CD4-positive, CD25-positive, alpha-beta regulatory T cell (primary cell): Measurements from ENCODE around the gene RAB28. TPM values are rescaled to one million over a fixed set of nuclear protein-coding genes. Genes with fewer than 3 reads are reported as not detected.

Experiments used
- ATAC-seq, 2 donors: fragments of 150-1000 bp; cut with Tn5 transposase; one replicate each; pipeline ENCODE4 v1.10.0; 2021; ENCODE audit warnings: low read depth in 2 of 2, moderate number of reproducible peaks in 2 of 2, moderate library complexity in 1 of 2
- DNase-seq, 3 donors: peaks; one replicate each; pipeline versions ENCODE4 v3.0.0 to v3.0.0-alpha.2; 2012 to 2022; ENCODE audit warnings: mixed read lengths in 1 of 3
- H3K27ac ChIP-seq: one replicate; pipeline ENCODE4 v1.7.0; 2013; ENCODE audit warnings: mild to moderate bottlenecking, low read length; ENCODE audit not compliant: insufficient read depth, poor library complexity, severe bottlenecking
- H3K27me3 ChIP-seq: one replicate; pipeline ENCODE4 v1.7.0; 2013; ENCODE audit warnings: low read length; ENCODE audit not compliant: control insufficient read depth, insufficient read depth
- H3K36me3 ChIP-seq: one replicate; pipeline ENCODE4 v1.7.0; 2013; ENCODE audit warnings: mild to moderate bottlenecking, low read length, moderate library complexity; ENCODE audit not compliant: control insufficient read depth, insufficient read depth
- H3K4me1 ChIP-seq: 2 replicates; pipeline ENCODE4 v1.7.0; 2013; ENCODE audit warnings: mild to moderate bottlenecking, low read length; ENCODE audit not compliant: insufficient read depth, control insufficient read depth, poor library complexity, severe bottlenecking
- H3K4me3 ChIP-seq: one replicate; pipeline ENCODE4 v1.7.0; 2013; ENCODE audit warnings: low read depth, mild to moderate bottlenecking, low read length, moderate library complexity
- H3K9me3 ChIP-seq, 2 experiments: 1 replicate in 1 of 2; 2 replicates in 1 of 2; pipeline ENCODE4 v1.7.0; 2013; ENCODE audit warnings: low read length in 2 of 2, mild to moderate bottlenecking in 1 of 2, moderate library complexity in 1 of 2; ENCODE audit not compliant: control insufficient read depth in 2 of 2
- H3K27ac Mint-ChIP-seq, 3 donors: one replicate each; pipeline ENCODE4 v1.8.0; 2020 to 2022; ENCODE audit warnings: mild to moderate bottlenecking in 3 of 3, mixed read lengths in 3 of 3, moderate library complexity in 2 of 3
- H3K27me3 Mint-ChIP-seq: one replicate; pipeline ENCODE4 v1.8.0; 2022; ENCODE audit warnings: mild to moderate bottlenecking, mixed read lengths
- H3K36me3 Mint-ChIP-seq: one replicate; pipeline ENCODE4 v1.8.0; 2020; ENCODE audit warnings: mixed read lengths
- H3K4me1 Mint-ChIP-seq, 4 donors: one replicate each; pipeline ENCODE4 v1.8.0; 2020 to 2022; ENCODE audit warnings: mixed read lengths in 4 of 4, mild to moderate bottlenecking in 1 of 4
- H3K4me3 Mint-ChIP-seq, 4 donors: one replicate each; pipeline ENCODE4 v1.8.0; 2020 to 2022; ENCODE audit warnings: mild to moderate bottlenecking in 4 of 4, mixed read lengths in 4 of 4, moderate library complexity in 3 of 4
- H3K9me3 Mint-ChIP-seq, 7 donors: one replicate each; pipeline ENCODE4 v1.8.0; 2020 to 2022; ENCODE audit warnings: mixed read lengths in 7 of 7, mild to moderate bottlenecking in 3 of 7, moderate library complexity in 2 of 7
- polyA plus RNA-seq, 4 donors: library from polyadenylated mRNA; unstranded; fragments of 300-500 nt; fragmentation: Illumina TruSeq; gene quantifications; one replicate each; pipeline ENCODE4 v1.2.3, GENCODE V29; 2021
- total RNA-seq: library from RNA; stranded (reverse); gene quantifications from one replicate; pipeline ENCODE4 v1.2.3, GENCODE V29; 2022

Gene RAB28
- total RNA-seq = 7.5 TPM
- polyA plus RNA-seq = 10 to 100 TPM; 12.2 to 18.2 (median 16.2) TPM

DNA sequence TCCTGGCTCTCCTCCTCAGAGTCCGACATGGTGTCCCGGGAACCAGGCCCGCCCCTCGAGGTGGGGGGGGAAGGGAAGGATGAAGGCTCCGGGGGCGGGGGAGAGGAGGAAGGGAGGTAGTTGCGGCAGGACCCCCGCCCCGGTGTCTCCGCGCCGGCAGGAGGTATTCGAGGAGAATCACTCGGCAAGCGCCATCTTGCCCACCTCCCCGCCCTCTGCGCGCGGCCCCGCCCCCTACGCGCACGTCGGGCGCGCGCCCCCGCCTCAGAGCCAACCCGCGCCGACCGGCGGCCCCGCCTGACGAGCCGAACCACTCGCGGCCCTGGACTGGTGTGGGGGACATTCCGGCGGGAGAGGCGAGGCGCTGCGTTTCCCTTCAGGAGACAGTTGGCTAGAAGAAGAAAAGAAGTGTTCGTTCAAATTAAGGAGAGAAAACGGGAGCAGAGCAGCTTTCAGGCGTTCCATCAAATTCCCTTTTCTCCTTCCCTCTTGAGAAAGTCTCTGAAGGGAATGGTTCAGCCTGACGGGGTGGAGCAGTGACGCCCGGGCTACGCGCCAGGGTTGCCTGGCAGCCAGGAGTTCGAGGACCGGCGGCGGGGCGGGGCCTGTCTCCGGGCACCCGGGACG is at the start of gene RAB28:
Gene RAB28 (minus strand): TSS at position 219 of the 627 bp plus-strand sequence.
- ATAC-seq (peak; percentile 92 to 93), DNase-seq (peak; percentile 87 to 96 (median 96))
- Histone ChIP-seq H3K4me1 (peaks cover 22% of the 10 kb centered on the region), H3K27me3 (peaks cover 12% of the 10 kb centered on the region), H3K9me3 (no peaks in the 10 kb centered on the region), H3K27ac (peak within 1 kb of the TSS; percentile 95), H3K4me3 (peak within 1 kb of the TSS; percentile 92), H3K36me3 (no peaks in the 10 kb centered on the region)
- no peaks in the 10 kb centered on the region for H3K36me3 Mint-ChIP-seq
- peaks cover 28% of the 10 kb centered on the region for H3K27me3 Mint-ChIP-seq
- H3K4me1 Mint-ChIP-seq = peaks cover 14 to 42% (median 18%) of the 10 kb centered on the region in 4 donors
- H3K27ac Mint-ChIP-seq = peak within 1 kb of the TSS; percentile 94 to 98 (median 98)
- H3K9me3 Mint-ChIP-seq = no peaks in the 10 kb centered on the region
- peak within 1 kb of the TSS; percentile 87 to 91 (median 89) for H3K4me3 Mint-ChIP-seq

DNA sequence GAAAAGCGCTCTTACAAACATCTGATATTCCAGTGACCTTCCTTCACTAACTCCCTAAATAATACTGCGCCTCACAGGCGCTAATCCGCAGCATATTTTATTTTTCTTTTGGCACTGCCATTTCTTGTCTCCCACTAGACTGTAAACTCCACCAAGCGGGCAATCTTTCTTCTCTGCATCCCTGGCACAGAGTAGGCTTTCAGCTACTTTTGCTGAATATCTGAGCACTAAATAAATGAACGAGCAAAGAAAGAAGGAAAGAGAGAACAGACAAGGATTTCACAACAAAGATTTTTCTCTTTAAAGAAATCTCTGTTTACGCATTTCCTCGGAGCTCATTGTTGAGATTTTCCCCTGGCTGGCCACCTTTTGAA is 47.5 kb upstream of the RAB28 start:
- Histone ChIP-seq H3K4me1 (peaks cover 24% of the 10 kb centered on the region), H3K9me3 (peaks cover 0 to 4% of the 10 kb centered on the region in 2 experiments), H3K36me3 (no peaks in the 10 kb centered on the region), H3K27ac (no peak overlapping the region), H3K4me3 (no peak overlapping the region), H3K27me3 (peaks cover 62% of the 10 kb centered on the region)
- Mint-ChIP-seq H3K9me3 (peaks cover 0 to 15% (median 2%) of the 10 kb centered on the region in 7 donors), H3K27me3 (peaks cover 98% of the 10 kb centered on the region), H3K4me1 (peaks cover 6 to 35% (median 22%) of the 10 kb centered on the region in 4 donors), H3K36me3 (peaks cover 2% of the 10 kb centered on the region), H3K4me3 (peak overlapping the region in 1 of 4 donors; percentile 6), H3K27ac (no peak overlapping the region)
- no peak for DNase-seq
- no peak for ATAC-seq

DNA sequence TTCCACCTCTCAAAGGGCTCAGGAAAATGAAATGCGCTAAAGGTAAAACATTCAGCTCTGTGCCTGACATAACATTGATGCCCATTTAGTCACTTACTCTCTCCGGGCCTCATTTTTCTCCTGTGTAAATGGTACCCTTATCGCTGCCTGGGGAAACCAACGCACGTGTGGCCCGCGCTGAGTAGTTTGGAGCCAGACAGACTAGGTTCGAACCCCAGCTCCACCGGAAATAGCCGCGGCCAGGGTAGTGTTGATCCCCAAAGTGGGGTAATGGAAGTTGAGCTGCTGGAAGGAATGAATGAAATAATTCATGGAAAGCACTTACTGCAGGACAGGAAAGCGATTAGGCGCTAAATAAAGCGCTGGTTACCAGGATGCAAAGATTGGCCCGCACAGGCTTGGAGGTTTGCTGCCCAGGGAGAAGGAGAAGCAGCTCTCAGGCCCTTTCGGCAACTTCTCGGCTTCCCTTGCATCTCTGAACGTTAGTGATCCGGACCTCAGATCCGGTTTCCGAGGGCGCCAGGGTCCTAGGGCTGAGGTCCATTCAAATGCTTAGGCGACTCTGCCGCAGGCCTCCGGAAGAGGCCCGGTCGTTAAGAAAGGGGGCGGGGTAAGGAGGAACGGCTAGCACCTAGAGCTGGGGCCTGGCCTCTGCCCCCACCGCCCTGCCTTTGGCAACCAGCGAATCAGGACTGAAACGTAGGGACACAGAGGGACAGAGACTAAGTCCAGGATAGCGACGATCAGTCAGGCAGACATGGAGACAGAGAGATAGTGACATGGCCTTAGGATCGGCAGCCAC is 46.9 kb upstream of the RAB28 start:
- Histone ChIP-seq H3K4me3 (no peak overlapping the region), H3K27ac (no peak overlapping the region), H3K27me3 (peaks cover 57% of the 10 kb centered on the region), H3K4me1 (peaks cover 24% of the 10 kb centered on the region), H3K9me3 (no peaks in the 10 kb centered on the region), H3K36me3 (no peaks in the 10 kb centered on the region)
- H3K27me3 Mint-ChIP-seq = peaks cover 98% of the 10 kb centered on the region
- peaks cover 0 to 11% (median 0%) of the 10 kb centered on the region in 7 donors for H3K9me3 Mint-ChIP-seq
- H3K36me3 Mint-ChIP-seq = no peaks in the 10 kb centered on the region
- H3K27ac Mint-ChIP-seq = no peak overlapping the region
- ATAC-seq (no peak), DNase-seq (no peak)
- peaks cover 6 to 35% (median 20%) of the 10 kb centered on the region in 4 donors for H3K4me1 Mint-ChIP-seq
- H3K4me3 Mint-ChIP-seq = peak overlapping the region in 1 of 4 donors; percentile 6

DNA sequence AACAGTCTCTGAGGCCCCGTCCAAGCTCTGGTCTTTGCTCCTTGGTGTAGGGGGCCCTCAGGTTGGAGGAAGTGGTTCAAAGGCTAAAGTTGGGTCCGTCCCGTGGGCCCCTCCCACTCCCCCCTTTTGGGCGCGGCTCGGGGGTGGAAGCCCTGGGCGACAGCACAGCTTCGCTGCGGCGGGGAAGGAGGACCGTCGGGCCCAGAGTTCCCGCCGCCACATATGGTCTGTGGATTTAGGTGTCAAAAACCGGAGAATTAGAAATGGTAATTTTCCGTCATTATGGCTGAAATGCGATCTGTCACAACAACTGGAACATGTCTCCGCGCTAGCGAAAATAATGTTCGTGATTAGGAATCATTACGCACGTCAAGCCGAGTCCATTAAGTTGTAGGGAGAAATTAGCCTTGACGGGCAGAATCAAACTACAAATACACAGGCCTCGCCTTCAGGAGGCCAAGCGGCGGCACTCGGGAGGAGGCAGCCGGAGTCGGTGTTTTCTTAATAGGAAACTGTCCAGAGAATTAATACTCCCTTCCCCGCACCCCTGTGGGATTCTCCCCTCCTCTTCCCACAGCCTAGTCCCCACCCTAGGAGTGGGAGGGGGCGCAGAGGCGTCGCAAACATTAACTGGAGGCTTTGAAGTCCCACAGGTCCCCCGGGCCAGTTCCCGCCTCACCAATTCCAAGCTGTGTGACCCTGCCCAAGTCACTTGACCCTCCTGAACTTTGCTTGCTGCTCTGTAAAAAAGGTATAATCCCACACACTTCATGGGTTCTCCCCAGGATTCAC is 45.2 kb upstream of the RAB28 start:
- Mint-ChIP-seq H3K9me3 (peaks cover 0 to 10% (median 0%) of the 10 kb centered on the region in 7 donors), H3K4me3 (peak overlapping the region in 1 of 4 donors; percentile 10), H3K36me3 (no peaks in the 10 kb centered on the region), H3K27ac (no peak overlapping the region), H3K27me3 (peaks cover 98% of the 10 kb centered on the region), H3K4me1 (peaks cover 6 to 34% (median 18%) of the 10 kb centered on the region in 4 donors)
- Histone ChIP-seq H3K9me3 (peaks cover 4 to 5% of the 10 kb centered on the region in 2 experiments), H3K4me1 (peaks cover 24% of the 10 kb centered on the region), H3K27ac (no peak overlapping the region), H3K4me3 (no peak overlapping the region), H3K36me3 (no peaks in the 10 kb centered on the region), H3K27me3 (peaks cover 67% of the 10 kb centered on the region)
- DNase-seq = no peak
- no peak for ATAC-seq

GRCh38 chr4:13528821-13529127 is 44.6 kb upstream of the RAB28 start:
- no peaks in the 10 kb centered on the region for H3K36me3 ChIP-seq
- DNase-seq (no peak), ATAC-seq (no peak)
- H3K9me3 ChIP-seq = peaks cover 5 to 11% of the 10 kb centered on the region in 2 experiments
- H3K27me3 Mint-ChIP-seq = peaks cover 98% of the 10 kb centered on the region
- peak overlapping the region; percentile 15 for H3K4me3 ChIP-seq
- peak overlapping the region in 2 of 4 donors; percentile 13 to 33 for H3K4me3 Mint-ChIP-seq
- peaks cover 6 to 33% (median 17%) of the 10 kb centered on the region in 4 donors for H3K4me1 Mint-ChIP-seq
- peaks cover 24% of the 10 kb centered on the region for H3K4me1 ChIP-seq
- peaks cover 66% of the 10 kb centered on the region for H3K27me3 ChIP-seq
- H3K9me3 Mint-ChIP-seq = peaks cover 0 to 10% (median 0%) of the 10 kb centered on the region in 7 donors
- no peak overlapping the region for H3K27ac Mint-ChIP-seq
- H3K27ac ChIP-seq = no peak overlapping the region
- H3K36me3 Mint-ChIP-seq = no peaks in the 10 kb centered on the region

- Mint-ChIP-seq H3K27ac (no peak overlapping the region), H3K27me3 (peaks cover 97% of the 10 kb centered on the region), H3K4me3 (peak overlapping the region; percentile 11 to 53 (median 32)), H3K36me3 (no peaks in the 10 kb centered on the region), H3K4me1 (peaks cover 6 to 35% (median 17%) of the 10 kb centered on the region in 4 donors), H3K9me3 (peaks cover 0 to 10% (median 0%) of the 10 kb centered on the region in 7 donors)
- Histone ChIP-seq H3K4me3 (peak overlapping the region; percentile 15), H3K4me1 (peaks cover 24% of the 10 kb centered on the region), H3K27me3 (peaks cover 63% of the 10 kb centered on the region), H3K27ac (no peak overlapping the region), H3K36me3 (no peaks in the 10 kb centered on the region), H3K9me3 (peaks cover 5 to 12% of the 10 kb centered on the region in 2 experiments)
- ATAC-seq = no peak
- peak in 1 of 3 donors; percentile 51 for DNase-seq
Measured at GRCh38 chr4:13527981-13528820, 44.1 kb upstream of the RAB28 start.
